ENCODE results near the gene BTBD2.

Gene BTBD2

GRCh38 chr19:1956868-1957492 is 58.5 kb downstream of the BTBD2 start:
- no peak for DNase-seq

GRCh38 chr19:1956122-1956494 is 59.4 kb downstream of the BTBD2 start:
- no peak for DNase-seq

GRCh38 chr19:1955171-1956121 is 60.1 kb downstream of the BTBD2 start:
- DNase-seq, result no peak

GRCh38 chr19:1954532-1954933 is 61.0 kb downstream of the BTBD2 start:
- DNase-seq, result no peak

GRCh38 chr19:1953441-1954094 is 61.9 kb downstream of the BTBD2 start:
- DNase-seq, result no peak

GRCh38 chr19:1953037-1953436 is 62.5 kb downstream of the BTBD2 start:
- no peak for DNase-seq

GRCh38 chr19:1952635-1953034 is 62.9 kb downstream of the BTBD2 start:
- DNase-seq, result no peak

GRCh38 chr19:1950640-1951039 is 64.9 kb downstream of the BTBD2 start:
- DNase-seq, result no peak

- no peak for DNase-seq
Observed at GRCh38 chr19:1949304-1950101, 66.0 kb downstream of the BTBD2 start.

GRCh38 chr19:1947651-1948209 is 67.8 kb downstream of the BTBD2 start:
- DNase-seq, result peak; percentile 53

GRCh38 chr19:1945899-1946298 is 69.6 kb downstream of the BTBD2 start:
- peak; percentile 29 for DNase-seq

- DNase-seq, result no peak
Observed at GRCh38 chr19:1944916-1945561, 70.5 kb downstream of the BTBD2 start.

- peak; percentile 59 for DNase-seq
Observed at GRCh38 chr19:1944088-1944915, 71.2 kb downstream of the BTBD2 start.

GRCh38 chr19:1943661-1944087 is 71.8 kb downstream of the BTBD2 start:
- no peak for DNase-seq

- peak; percentile 24 for DNase-seq
Observed at GRCh38 chr19:1942934-1943555, 72.5 kb downstream of the BTBD2 start.

GRCh38 chr19:1942078-1942933 is 73.2 kb downstream of the BTBD2 start:
- DNase-seq, result peak; percentile 68

GRCh38 chr19:1941146-1942077 is 74.1 kb downstream of the BTBD2 start, which contains the start of gene CSNK1G2:
Gene CSNK1G2 (plus strand): TSS chr19:1941172. CDS start chr19:1969773, 28,601 bp downstream.
- no peak for DNase-seq

- DNase-seq, result no peak
Observed at GRCh38 chr19:1938071-1938470, 77.4 kb downstream of the BTBD2 start.
